Testis (tissue), 5 donors: ENCODE measurements around the gene FIGNL2. TPM values are rescaled to one million over a fixed set of nuclear protein-coding genes. Genes with fewer than 3 reads are reported as not detected.

Experiments used
- DNase-seq: peaks from one replicate; pipeline ENCODE4 v3.0.0-alpha.2; 2019
- H3K27ac ChIP-seq, 2 donors: fragments of 200-600 bp; sonication (generic); one replicate each; pipeline ENCODE4 v1.5.1; 2019
- H3K27me3 ChIP-seq: fragments of 200-600 bp; sonication (generic); one replicate; pipeline ENCODE4 v1.5.1; 2019
- H3K36me3 ChIP-seq: fragments of 200-600 bp; sonication (generic); one replicate; pipeline ENCODE4 v1.5.1; 2017; ENCODE audit warnings: low read depth; ENCODE audit errors: missing control alignments
- H3K4me1 ChIP-seq: fragments of 200-600 bp; sonication (generic); one replicate; pipeline ENCODE4 v1.5.1; 2019
- H3K4me3 ChIP-seq, 2 donors: fragments of 200-600 bp; sonication (generic); one replicate each; pipeline ENCODE4 v1.5.1; 2017 to 2019
- H3K9me3 ChIP-seq: fragments of 200-600 bp; sonication (generic); one replicate; pipeline ENCODE4 v1.5.1; 2017
- CTCF ChIP-seq, 3 experiments: fragments of 450-650 bp in 2 of 3; fragments of 200-600 bp in 1 of 3; sonication (generic) in 1 of 3; IDR thresholded peaks; one replicate each; pipeline ENCODE4 v1.5.1; 2016 to 2019; ENCODE audit warnings: antibody characterized with exemption in 3 of 3, mild to moderate bottlenecking in 2 of 3, moderate library complexity in 1 of 3
- POLR2A ChIP-seq: fragments of 450-650 bp; IDR thresholded peaks from one replicate; pipeline ENCODE4 v1.6.1; 2017; ENCODE audit warnings: antibody characterized with exemption, mild to moderate bottlenecking, moderate library complexity
- WGBS, 2 donors: methylation state at CpG; one replicate each; pipeline ENCODE4 v1.1.5; 2018; 5-methylcytosine and 5-hydroxymethylcytosine counted together
- intact Hi-C: fragments of 100-400 bp; cut with DNase I; formaldehyde crosslinking; loops from one replicate; pipeline ENCODE4 v1.15.1; 2023; ENCODE audit warnings: low total_unique reads
- long read RNA-seq, 2 donors: transcript quantifications; one replicate each; lab custom pipeline, GENCODE V29; 2026
- polyA plus RNA-seq: library from polyadenylated mRNA; stranded (reverse); fragments of 350-450 nt; fragmentation: Illumina TruSeq; extraction: RNeasy Lipid Tissue Mini Kit (QIAGEN cat#74804); gene quantifications from one replicate; pipeline ENCODE4 v1.2.3, GENCODE V29; 2014; ENCODE audit warnings: low read depth, low replicate concordance; ENCODE audit not compliant: insufficient read depth
- total RNA-seq, 2 donors: library from RNA; depleted of rRNA; stranded (reverse); fragments of >200 nt; gene quantifications; one replicate each; pipeline ENCODE4 v1.2.3, GENCODE V29; 2016

Gene FIGNL2
- total RNA-seq: 1 to 10 TPM; 1.7 to 2.1 TPM
- polyA plus RNA-seq: 1.1 TPM
- long read RNA-seq, donor 1: 0 reads
- long read RNA-seq, donor 2: 0 reads

GRCh38 chr12:51848326-51848727 is at the start of gene FIGNL2:
FIGNL2 (minus strand) TSS chr12:51848718; CDS start chr12:51822413, 26,305 bp downstream.
- Histone ChIP-seq H3K27me3 (no peaks in the 10 kb centered on the region), H3K4me1 (peaks cover 25% of the 10 kb centered on the region), H3K9me3 (no peaks in the 10 kb centered on the region), H3K36me3 (no peaks in the 10 kb centered on the region), H3K4me3 (peak within 1 kb of the TSS; percentile 15 to 63), H3K27ac (no peak within 1 kb of the TSS)
- TF ChIP-seq CTCF (IDR thresholded peaks at IDR 0.05): no peak
- no peak for TF ChIP-seq POLR2A
- DNase-seq: no peak
- intact Hi-C loops: no loop called here
- 0% methylated on average over 19 of the region's 51 CpGs; no CpG with 5 or more reads in 1 of the 2 donors for WGBS, 2 donors

GRCh38 chr12:51897181-51897580 is 48.7 kb upstream of the FIGNL2 start:
- no peaks in the 10 kb centered on the region for H3K9me3 ChIP-seq
- no peak overlapping the region for H3K4me3 ChIP-seq
- WGBS, 2 donors: 84 to 86% methylated on average over 7 to 8 of the region's 8 CpGs
- no peak overlapping the region for H3K27ac ChIP-seq
- TF ChIP-seq CTCF (IDR thresholded peaks at IDR 0.05) (no peak), POLR2A (no peak)
- intact Hi-C loops: loop anchor here (5.0 kb wide), 1 partner anchor 80 kb away; no protein-coding TSS in a partner anchor
- no peaks in the 10 kb centered on the region for H3K4me1 ChIP-seq
- H3K36me3 ChIP-seq: no peaks in the 10 kb centered on the region
- no peaks in the 10 kb centered on the region for H3K27me3 ChIP-seq
- DNase-seq: no peak

- 69 to 73% methylated on average over 3 of the region's 3 CpGs for whole genome bisulfite sequencing, 2 donors
- Histone ChIP-seq H3K27me3 (no peaks in the 10 kb centered on the region), H3K27ac (no peak overlapping the region), H3K36me3 (no peaks in the 10 kb centered on the region), H3K4me1 (no peaks in the 10 kb centered on the region), H3K9me3 (no peaks in the 10 kb centered on the region), H3K4me3 (no peak overlapping the region)
- no peak for DNase-seq
- TF ChIP-seq POLR2A (no peak), CTCF (IDR thresholded peaks at IDR 0.05) (no peak)
- intact Hi-C loops: loop anchor here (5.0 kb wide), 1 partner anchor 81 kb away; no protein-coding TSS in a partner anchor
These were observed 47.7 kb upstream of the FIGNL2 start for GRCh38 chr12:51896236-51896635.

- H3K27ac ChIP-seq: no peak overlapping the region
- no peak for DNase-seq
- 86 to 91% methylated on average over 7 to 8 of the region's 8 CpGs for WGBS, 2 donors
- TF ChIP-seq POLR2A (no peak), CTCF (IDR thresholded peaks at IDR 0.05) (no peak)
- H3K4me3 ChIP-seq: no peak overlapping the region
- no peaks in the 10 kb centered on the region for H3K4me1 ChIP-seq
- no peaks in the 10 kb centered on the region for H3K36me3 ChIP-seq
- no peaks in the 10 kb centered on the region for H3K9me3 ChIP-seq
- H3K27me3 ChIP-seq: no peaks in the 10 kb centered on the region
- intact Hi-C loops: loop anchor here (5.0 kb wide), 1 partner anchor 82 kb away; no protein-coding TSS in a partner anchor
These were observed 47.0 kb upstream of the FIGNL2 start for GRCh38 chr12:51895378-51896135.
